OCI-LY1 (cell line): Measurements from ENCODE around the gene AEBP1.

Experiments
- H2AFZ ChIP-seq: fragments of 200-600 bp; sonication (generic), shearing (Covaris generic); 2 replicates; pipeline ENCODE4 v1.6.0; 2014; ENCODE audit warnings: antibody characterized with exemption, mild to moderate bottlenecking, low read length
- H3F3A ChIP-seq: fragments of 200-600 bp; sonication (generic), shearing (Covaris generic); 2 replicates; pipeline ENCODE4 v1.6.0; 2014; ENCODE audit warnings: mild to moderate bottlenecking, antibody characterized with exemption, low read length, moderate library complexity; ENCODE audit not compliant: insufficient read depth
- H3K27ac ChIP-seq: fragments of 200-600 bp; sonication (generic); 2 replicates; pipeline ENCODE4 v1.5.1; 2014; ENCODE audit warnings: low read length, mixed run types, mild to moderate bottlenecking, low read depth; ENCODE audit not compliant: poor library complexity, severe bottlenecking
- H3K27me3 ChIP-seq: fragments of 200-600 bp; sonication (generic); 2 replicates; pipeline ENCODE4 v1.6.0; 2014; ENCODE audit warnings: antibody characterized with exemption, mild to moderate bottlenecking, low read length, moderate library complexity; ENCODE audit not compliant: insufficient read depth
- H3K36me3 ChIP-seq: fragments of 200-600 bp; sonication (generic); 2 replicates; pipeline ENCODE4 v1.6.1; 2014; ENCODE audit warnings: mild to moderate bottlenecking, antibody characterized with exemption, low read length, moderate library complexity, mixed read lengths; ENCODE audit not compliant: insufficient read depth
- H3K4me1 ChIP-seq: fragments of 200-600 bp; sonication (generic); 2 replicates; pipeline ENCODE4 v1.5.1; 2014; ENCODE audit warnings: mild to moderate bottlenecking, low read length, moderate library complexity; ENCODE audit not compliant: insufficient read depth, severe bottlenecking
- H3K4me2 ChIP-seq: fragments of 200-600 bp; sonication (generic), shearing (Covaris generic); 2 replicates; pipeline ENCODE4 v1.6.1; 2014; ENCODE audit warnings: low read length
- H3K4me3 ChIP-seq: fragments of 200-600 bp; sonication (generic); 2 replicates; pipeline ENCODE4 v1.5.1; 2014; ENCODE audit warnings: low read length, low read depth, mild to moderate bottlenecking, mixed read lengths; ENCODE audit not compliant: poor library complexity, severe bottlenecking
- H3K79me2 ChIP-seq: fragments of 200-600 bp; shearing (Covaris generic); 2 replicates; pipeline ENCODE4 v1.6.1; 2016; ENCODE audit warnings: mixed run types, low read length, mixed read lengths; ENCODE audit not compliant: insufficient read depth
- H3K9ac ChIP-seq: fragments of 200-600 bp; sonication (generic), shearing (Covaris generic); 2 replicates; pipeline ENCODE4 v1.6.1; 2014; ENCODE audit warnings: mild to moderate bottlenecking, low read length, mixed read lengths
- H3K9me2 ChIP-seq: fragments of 200-600 bp; sonication (generic), shearing (Covaris generic); 2 replicates; pipeline ENCODE4 v1.6.1; 2014; ENCODE audit warnings: low read depth, mild to moderate bottlenecking, low read length, mixed read lengths
- H3K9me3 ChIP-seq: fragments of 200-600 bp; shearing (Covaris generic); 2 replicates; pipeline ENCODE4 v1.6.1; 2014; ENCODE audit warnings: low read length, mixed read lengths
- H4K20me1 ChIP-seq: fragments of 200-600 bp; sonication (generic), shearing (Covaris generic); 2 replicates; pipeline ENCODE4 v1.6.0; 2016; ENCODE audit warnings: mild to moderate bottlenecking, low read length; ENCODE audit not compliant: insufficient read depth
- CTCF ChIP-seq: fragments of 200-600 bp; sonication (generic), shearing (Covaris generic); IDR thresholded peaks from 2 replicates; pipeline ENCODE4 v1.5.1; 2017; ENCODE audit warnings: mild to moderate bottlenecking, antibody characterized with exemption, low read length, moderate library complexity, mixed read lengths
- EZH2 ChIP-seq: fragments of 200-600 bp; sonication (generic), shearing (Covaris generic); IDR thresholded peaks from 2 replicates; pipeline ENCODE4 v1.8.0; 2017; ENCODE audit warnings: borderline replicate concordance, mixed run types, mild to moderate bottlenecking, antibody characterized with exemption, low read length, moderate library complexity, mixed read lengths

AEBP1 gene

GRCh38 chr7:44139311-44140010, 35.3 kb downstream of the AEBP1 start:
- H3K9ac ChIP-seq, result no peak overlapping the region
- H3K9me3 ChIP-seq, result no peaks in the 10 kb centered on the region

GRCh38 chr7:44140341-44140740, 36.2 kb downstream of the AEBP1 start:
- Histone ChIP-seq H3K4me3 (no peak overlapping the region), H3K4me1 (no peaks in the 10 kb centered on the region), H3K79me2 (no peaks in the 10 kb centered on the region), H3K4me2 (no peak overlapping the region), H3F3A (no peaks in the 10 kb centered on the region), H2AFZ (no peak overlapping the region), H3K9me2 (no peaks in the 10 kb centered on the region), H3K27me3 (no peaks in the 10 kb centered on the region; the same call in 1 of the 2 replicates), H4K20me1 (no peaks in the 10 kb centered on the region), H3K9ac (no peak overlapping the region), H3K27ac (no peak overlapping the region), H3K9me3 (no peaks in the 10 kb centered on the region), H3K36me3 (no peaks in the 10 kb centered on the region)
- TF ChIP-seq CTCF, result no peak
- TF ChIP-seq EZH2, result no peak

More at GRCh38 chr7:44139311-44140010, 35.3 kb downstream of the AEBP1 start:
- Histone ChIP-seq H4K20me1 (no peaks in the 10 kb centered on the region), H3F3A (no peaks in the 10 kb centered on the region), H3K79me2 (no peaks in the 10 kb centered on the region), H3K4me1 (no peaks in the 10 kb centered on the region), H2AFZ (no peak overlapping the region), H3K4me3 (no peak overlapping the region), H3K27me3 (no peaks in the 10 kb centered on the region; the same call in 1 of the 2 replicates), H3K36me3 (no peaks in the 10 kb centered on the region), H3K9me2 (no peaks in the 10 kb centered on the region), H3K27ac (no peak overlapping the region), H3K4me2 (no peak overlapping the region)
- TF ChIP-seq EZH2 (no peak), CTCF (no peak)

- H3K9ac ChIP-seq, result no peak within 1 kb of the TSS
- H3K27ac ChIP-seq, result no peak within 1 kb of the TSS
- H3K27me3 ChIP-seq, result no peaks in the 10 kb centered on the region; the same call in 1 of the 2 replicates
- no peaks in the 10 kb centered on the region for H3K79me2 ChIP-seq
- no peak within 1 kb of the TSS for H2AFZ ChIP-seq
- H3K4me2 ChIP-seq, result no peak within 1 kb of the TSS
- TF ChIP-seq EZH2 (no peak), CTCF (no peak)
- no peaks in the 10 kb centered on the region for H3K9me3 ChIP-seq
- no peaks in the 10 kb centered on the region for H3K36me3 ChIP-seq
- H3K9me2 ChIP-seq, result no peaks in the 10 kb centered on the region
- no peaks in the 10 kb centered on the region for H3K4me1 ChIP-seq
- H4K20me1 ChIP-seq, result no peaks in the 10 kb centered on the region
- H3K4me3 ChIP-seq, result no peak within 1 kb of the TSS
- H3F3A ChIP-seq, result no peaks in the 10 kb centered on the region
Measured at GRCh38 chr7:44141221-44141850, 37.2 kb downstream of the AEBP1 start, which contains the start of gene MYL7. MYL7 (minus strand) TSS chr7:44141332; CDS start chr7:44141305, 27 bp downstream.
